IMR-90 (cell line): ENCODE data around the gene TBC1D3B. TPM values are rescaled to one million over a fixed set of nuclear protein-coding genes. Genes with fewer than 3 reads are reported as not detected.
"Not testable (repeated sequence)": the region's sequence is repeated elsewhere in the genome, so short reads cannot be mapped to it uniquely, and the experiment has no call there.

Experiments
- ATAC-seq: fragments of 200-7000 bp; cut with Tn5 transposase; 2 replicates; pipeline ENCODE4 v1.9.1; 2020; ENCODE audit warnings: low read depth, mild to moderate bottlenecking, moderate library complexity
- BruUV-seq: library from RNA; stranded (reverse); fragments of 400-500 nt; replicated peaks from 2 replicates; lab custom pipeline; 2021; lab: Mats Ljungman, UMichigan
- CTCF ChIA-PET: fragments of 300-600 bp; formaldehyde crosslinking; extraction: SDS; loops from one replicate; lab custom pipeline; 2021; ENCODE audit warnings: antibody characterized with exemption; lab: Yijun Ruan, JAX
- POLR2A ChIA-PET: fragments of 300-600 bp; sonication (Branson Sonifier 250); formaldehyde crosslinking; loops from one replicate; lab custom pipeline; 2022; ENCODE audit warnings: antibody characterized with exemption; ENCODE audit not compliant: unreplicated experiment; lab: Charles Lee
- DNase-seq: peaks from one replicate; pipeline ENCODE4 v3.0.0; 2013
- H2AFZ ChIP-seq: replicated peaks from 2 replicates; pipeline ENCODE3; 2013; ENCODE audit warnings: low read length, mild to moderate bottlenecking; ENCODE audit not compliant: poor library complexity
- H2AK5ac ChIP-seq: 2 replicates; pipeline ENCODE4 v1.6.1; 2013; ENCODE audit warnings: low read depth, low read length, inconsistent platforms
- H2AK9ac ChIP-seq: replicated peaks from 2 replicates; pipeline ENCODE3; 2013; ENCODE audit warnings: mild to moderate bottlenecking, low read depth, low read length, moderate library complexity; ENCODE audit not compliant: poor library complexity
- H2BK120ac ChIP-seq: 2 replicates; pipeline ENCODE4 v1.6.1; 2013; ENCODE audit warnings: low read depth, low read length, inconsistent platforms
- H2BK15ac ChIP-seq: 3 replicates; pipeline ENCODE4 v1.6.1; 2013; ENCODE audit warnings: low read depth, low read length, inconsistent platforms
- H2BK20ac ChIP-seq: 2 replicates; pipeline ENCODE4 v1.6.1; 2013; ENCODE audit warnings: low read depth, mild to moderate bottlenecking, inconsistent platforms, low read length, moderate library complexity
- H2BK5ac ChIP-seq: 2 replicates; pipeline ENCODE4 v1.6.1; 2013; ENCODE audit warnings: mild to moderate bottlenecking, low read depth, low read length, inconsistent platforms; ENCODE audit not compliant: poor library complexity, severe bottlenecking
- H3K14ac ChIP-seq: replicated peaks from 2 replicates; pipeline ENCODE4 v1.6.1; 2013; ENCODE audit warnings: low read depth, low read length, inconsistent platforms
- H3K18ac ChIP-seq: 2 replicates; pipeline ENCODE4 v1.6.1; 2013; ENCODE audit warnings: low read depth, low read length, control low read depth
- H3K23ac ChIP-seq: 2 replicates; pipeline ENCODE4 v1.6.1; 2013; ENCODE audit warnings: low read depth, low read length, inconsistent platforms
- H3K27ac ChIP-seq: 2 replicates; pipeline ENCODE4 v1.5.1; 2013; ENCODE audit warnings: mild to moderate bottlenecking, control low read depth, low read length; ENCODE audit not compliant: insufficient read depth
- H3K27me3 ChIP-seq: 2 replicates; pipeline ENCODE4 v1.6.1; 2013; ENCODE audit warnings: low read length; ENCODE audit not compliant: control insufficient read depth, insufficient read depth
- H3K36me3 ChIP-seq: 2 replicates; pipeline ENCODE4 v1.6.1; 2013; ENCODE audit warnings: low read length, mixed read lengths; ENCODE audit not compliant: control insufficient read depth, insufficient read depth
- H3K4ac ChIP-seq: 2 replicates; pipeline ENCODE4 v1.6.1; 2013; ENCODE audit warnings: low read depth, low read length, inconsistent platforms
- H3K4me1 ChIP-seq: 2 replicates; pipeline ENCODE4 v1.6.1; 2013; ENCODE audit warnings: low read length, mixed read lengths; ENCODE audit not compliant: control insufficient read depth, insufficient read depth
- H3K4me2 ChIP-seq: 2 replicates; pipeline ENCODE4 v1.6.1; 2013; ENCODE audit warnings: low read depth, mild to moderate bottlenecking, control low read depth, low read length, moderate library complexity
- H3K4me3 ChIP-seq: 2 replicates; pipeline ENCODE4 v1.5.1; 2013; ENCODE audit warnings: low read depth, mild to moderate bottlenecking, control low read depth, low read length, moderate library complexity; ENCODE audit not compliant: insufficient read depth
- H3K56ac ChIP-seq: 2 replicates; pipeline ENCODE4 v1.6.1; 2013; ENCODE audit warnings: low read length, inconsistent platforms; ENCODE audit not compliant: insufficient read depth; ENCODE audit errors: extremely low read depth
- H3K79me1 ChIP-seq, 2 experiments: 2 replicates each; pipeline ENCODE4 v1.6.1; 2013; ENCODE audit warnings: low read length in 2 of 2, inconsistent platforms in 1 of 2, low read depth in 1 of 2
- H3K9ac ChIP-seq: 2 replicates; pipeline ENCODE4 v1.6.1; 2013; ENCODE audit warnings: low read depth, low read length, control low read depth
- H3K9me1 ChIP-seq: 2 replicates; pipeline ENCODE4 v1.6.1; 2013; ENCODE audit warnings: low read length, inconsistent platforms; ENCODE audit not compliant: insufficient read depth
- H3K9me3 ChIP-seq: 2 replicates; pipeline ENCODE4 v1.6.1; 2013; ENCODE audit warnings: low read length; ENCODE audit not compliant: control insufficient read depth, insufficient read depth
- H4K20me1 ChIP-seq: 2 replicates; pipeline ENCODE4 v1.6.1; 2013; ENCODE audit warnings: low read length, inconsistent platforms; ENCODE audit not compliant: insufficient read depth
- H4K5ac ChIP-seq: 2 replicates; pipeline ENCODE4 v1.6.1; 2013; ENCODE audit warnings: mild to moderate bottlenecking, low read depth, low read length, control low read depth
- H4K8ac ChIP-seq, 2 experiments: 2 replicates each; pipeline ENCODE4 v1.6.1; 2013; ENCODE audit warnings: low read depth in 2 of 2, low read length in 2 of 2, control low read depth in 1 of 2, inconsistent platforms in 1 of 2
- H4K91ac ChIP-seq: 2 replicates; pipeline ENCODE4 v1.6.1; 2013; ENCODE audit warnings: low read depth, low read length, inconsistent platforms; ENCODE audit not compliant: insufficient read depth
- WGBS, 2 experiments: methylation state at CpG; one replicate each; pipeline versions ENCODE4 v1.1.5 to v1.1.7; 2013; ENCODE audit warnings: missing lambda C conversion rate in 2 of 2; ENCODE audit not compliant: insufficient read length in 1 of 2; ENCODE audit errors: extremely low coverage in 2 of 2; 5-methylcytosine and 5-hydroxymethylcytosine counted together
- dilution Hi-C: fragments of 300-500 bp; cut with HindIII; formaldehyde crosslinking; loops from one replicate; pipeline ENCODE4 v1.14.3; 2018; ENCODE audit warnings: low sequenced_read_pairs; ENCODE audit not compliant: unreplicated experiment
- in situ Hi-C: fragments of 300-500 bp; cut with MboI; formaldehyde crosslinking; loops from 3 replicates; pipeline ENCODE4 v1.14.3; 2019; ENCODE audit warnings: low sequenced_read_pairs, inconsistent platforms, mixed read lengths
- intact Hi-C: fragments of 100-400 bp; cut with micrococcal nuclease; formaldehyde crosslinking; loops from 2 replicates; pipeline ENCODE4 v1.10.0; 2022
- polyA plus RNA-seq, 3 experiments: library from polyadenylated mRNA; depleted of rRNA; stranded (reverse); fragments of >200 nt; gene quantifications; 2 replicates each; pipeline ENCODE4 v1.2.3, GENCODE V29; 2012; ENCODE audit warnings: low replicate concordance in 1 of 3
- total RNA-seq: library from RNA; depleted of rRNA; stranded (reverse); fragments of >200 nt; gene quantifications from 2 replicates; pipeline ENCODE4 v1.2.3, GENCODE V29; 2012

TBC1D3B gene
- total and polyA plus RNA-seq, 2 of the 4 experiments (the other 2 are of a cell fraction): 0.94 TPM; not detected in 1

- H3K36me3 ChIP-seq, in situ Hi-C loops, H2BK20ac ChIP-seq, POLR2A ChIA-PET, CTCF ChIA-PET, H3K4ac ChIP-seq, H3K9ac ChIP-seq, H3K79me1 ChIP-seq, intact Hi-C loops, H4K5ac ChIP-seq, H3K27me3 ChIP-seq, H2AFZ ChIP-seq, H4K91ac ChIP-seq, H3K4me3 ChIP-seq, ATAC-seq, H3K27ac ChIP-seq, H4K8ac ChIP-seq, H3K9me3 ChIP-seq, H2BK15ac ChIP-seq, DNase-seq, H3K23ac ChIP-seq, H3K18ac ChIP-seq, H2BK120ac ChIP-seq, H2AK5ac ChIP-seq, H3K4me1 ChIP-seq, H3K4me2 ChIP-seq, H3K9me1 ChIP-seq, H3K56ac ChIP-seq, H3K14ac ChIP-seq, BruUV-seq, H2BK5ac ChIP-seq, dilution Hi-C loops, H2AK9ac ChIP-seq, H4K20me1 ChIP-seq: not testable (repeated sequence)
- WGBS, 2 experiments: 69% methylated on average over 6 of the region's 13 CpGs; no CpG with 5 or more reads in 1 of the 2 experiments
These were observed 10.7 kb upstream of the TBC1D3B start for GRCh38 chr17:36186810-36187763.
